ENCODE measurements around the gene HRNR.
A peak's percentile ranks its signal among the peaks of the same experiment; 100 is the strongest.

The HRNR gene

DNA sequence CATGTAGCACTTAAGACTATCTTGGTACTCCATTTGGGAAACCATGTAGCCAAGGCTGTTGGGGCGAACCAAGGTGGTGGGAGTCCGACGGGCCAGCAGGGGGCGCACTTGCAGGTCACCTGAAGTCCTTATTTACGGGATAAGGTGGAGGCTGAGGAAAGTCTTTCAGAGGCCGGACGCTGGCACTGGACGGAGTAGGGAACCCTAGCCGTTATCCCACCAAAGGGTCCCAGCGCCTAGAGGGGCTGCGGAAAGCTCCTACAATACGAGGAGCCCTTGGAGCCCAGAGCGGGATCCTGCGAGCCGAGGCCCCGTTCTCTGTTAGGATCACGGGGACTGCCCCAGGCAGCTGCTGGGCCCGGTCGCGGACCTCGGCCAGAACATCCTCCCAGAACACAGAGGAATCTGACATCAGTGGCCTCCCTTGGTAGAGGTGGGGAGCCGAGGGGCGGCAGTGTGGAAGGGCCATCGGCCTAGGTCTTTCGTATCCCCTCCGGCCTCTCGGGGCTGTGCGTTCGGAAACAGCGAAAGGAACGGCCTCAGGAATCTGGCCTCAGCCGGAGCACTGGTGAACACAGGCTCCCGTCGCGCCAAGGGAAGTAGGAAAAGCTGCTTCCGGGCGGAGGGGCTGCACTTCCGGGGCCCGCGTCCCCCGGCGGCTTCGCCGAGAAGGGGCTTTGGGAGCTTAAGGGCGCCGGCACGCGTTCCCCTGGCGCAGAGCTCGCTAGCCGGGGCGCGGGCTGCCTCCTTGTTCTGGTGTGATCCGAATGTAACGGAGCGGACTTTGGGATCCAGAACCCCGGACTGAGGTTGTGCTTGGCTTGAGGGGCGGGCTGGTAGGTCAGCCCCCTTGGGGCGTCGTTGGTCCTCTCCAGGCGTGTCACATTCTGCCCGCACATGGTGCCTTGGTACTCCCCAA, 35.1 kb downstream of the HRNR start:
- peak; percentile 43 to 44 for DNase-seq

DNA sequence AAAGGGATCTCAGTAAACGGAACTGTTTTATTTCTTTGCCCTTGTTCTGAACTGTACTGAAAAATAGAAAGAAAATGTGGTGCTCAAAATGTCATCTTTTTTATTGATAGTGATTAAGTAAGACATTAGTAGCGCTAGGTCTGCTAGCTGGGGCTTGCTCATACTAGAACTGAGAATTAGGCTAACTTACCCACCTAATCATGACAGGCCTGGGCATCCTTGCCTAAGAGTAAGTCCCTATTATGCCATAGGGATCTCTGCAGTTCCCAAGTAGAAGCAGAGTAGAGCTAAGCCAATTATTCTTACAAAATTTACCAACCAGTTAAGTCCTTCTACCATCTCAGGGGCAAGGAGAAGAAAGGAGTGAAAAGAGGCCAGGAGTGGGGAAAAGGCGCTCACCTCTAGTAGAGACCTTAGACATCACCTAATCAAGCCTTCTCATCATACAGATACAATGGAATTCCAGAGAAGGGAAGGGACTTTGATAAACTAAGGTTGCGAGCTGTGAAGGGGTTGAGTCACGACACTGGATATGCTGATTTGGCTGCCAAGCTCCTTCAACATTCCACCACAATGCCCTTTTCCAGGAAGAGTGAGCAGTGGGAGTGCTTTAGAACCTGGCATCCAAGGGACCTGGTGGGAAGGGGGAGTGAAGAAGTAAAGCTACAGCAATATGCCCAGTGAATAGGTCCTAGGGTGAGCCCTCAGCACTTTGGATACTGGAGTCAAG, 37.3 kb downstream of the HRNR start:
- no peak for DNase-seq

DNA sequence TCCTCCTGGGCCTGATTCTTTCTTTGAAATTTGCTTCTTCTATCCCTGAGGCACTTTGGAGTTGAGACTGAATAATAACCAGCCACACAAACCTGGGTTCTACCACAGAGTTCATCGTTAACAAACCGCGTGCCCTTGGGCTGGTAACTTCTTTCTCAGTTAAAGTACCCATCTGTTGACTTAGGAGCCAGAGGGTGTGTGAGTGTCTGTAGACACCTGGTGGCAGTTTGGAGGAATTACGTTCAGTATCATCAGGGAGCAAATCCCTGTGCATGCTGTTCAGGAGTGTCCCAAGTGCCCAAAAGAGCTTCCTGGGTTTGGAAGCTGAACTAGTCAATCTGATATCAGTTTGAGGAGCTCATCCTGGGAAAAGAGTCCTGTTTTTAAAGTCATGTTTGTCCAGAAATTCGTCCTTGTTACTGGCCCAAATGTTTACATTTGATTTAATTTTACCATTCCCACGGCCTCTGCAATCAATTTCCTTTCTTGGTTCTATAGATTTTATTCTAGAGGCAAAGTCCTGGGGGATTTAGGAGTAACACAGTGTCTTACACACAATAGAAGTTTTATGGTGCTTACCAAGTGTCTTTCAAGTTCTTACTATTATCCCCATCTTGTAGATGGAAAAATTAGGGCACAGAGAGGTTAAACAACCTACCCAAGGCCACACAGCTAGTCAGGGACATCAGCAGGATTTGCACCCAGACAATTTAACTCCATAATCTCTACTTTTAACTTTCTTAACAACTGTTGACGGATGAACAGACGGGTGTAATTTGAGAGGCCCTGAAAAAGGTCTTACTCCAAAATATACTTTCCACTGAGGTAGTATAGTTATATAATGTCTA, 38.2 kb downstream of the HRNR start:
- DNase-seq, result peak; percentile 52 to 65

DNA sequence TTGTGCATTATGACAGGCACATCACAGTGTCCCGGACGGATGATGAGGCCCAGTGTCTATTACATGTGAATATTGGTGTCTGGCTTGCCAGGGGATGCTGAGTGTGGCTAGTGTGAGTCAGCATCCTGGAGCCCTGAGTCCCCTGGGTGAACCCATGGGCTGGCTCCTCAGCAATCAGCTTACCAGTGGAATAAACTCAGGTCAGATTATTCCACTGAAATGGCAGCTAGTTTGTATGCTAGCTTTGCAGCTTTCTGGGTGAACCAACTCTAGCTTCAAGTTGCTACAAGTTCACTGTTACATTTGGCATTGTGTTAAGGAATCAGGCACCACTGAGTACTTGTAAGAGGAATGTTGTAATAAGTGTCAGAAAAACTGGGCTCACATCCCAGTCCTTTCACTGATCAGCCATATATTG, 41.0 kb downstream of the HRNR start:
- no peak for DNase-seq

DNA sequence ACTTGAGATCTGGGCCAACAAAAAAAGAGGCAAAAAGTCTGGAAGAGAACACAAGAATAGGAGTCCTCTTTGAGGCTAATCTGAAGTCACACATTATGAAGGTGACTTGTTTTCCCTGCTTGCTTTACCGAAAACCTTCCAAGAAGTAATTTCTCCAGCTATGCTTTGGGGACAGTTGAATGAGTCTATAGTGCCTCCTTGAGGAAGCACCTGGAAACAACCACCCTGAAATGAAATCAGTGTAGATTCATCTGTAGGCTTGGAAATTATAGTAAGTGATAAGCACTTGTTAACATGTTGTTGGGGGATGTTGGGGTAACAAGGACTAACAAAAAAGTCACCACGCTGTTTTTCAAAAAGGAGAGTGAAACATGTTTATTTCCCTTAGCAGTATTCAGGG, 41.6 kb downstream of the HRNR start:
- peak in 1 of 2 experiments; percentile 21 for DNase-seq

DNA sequence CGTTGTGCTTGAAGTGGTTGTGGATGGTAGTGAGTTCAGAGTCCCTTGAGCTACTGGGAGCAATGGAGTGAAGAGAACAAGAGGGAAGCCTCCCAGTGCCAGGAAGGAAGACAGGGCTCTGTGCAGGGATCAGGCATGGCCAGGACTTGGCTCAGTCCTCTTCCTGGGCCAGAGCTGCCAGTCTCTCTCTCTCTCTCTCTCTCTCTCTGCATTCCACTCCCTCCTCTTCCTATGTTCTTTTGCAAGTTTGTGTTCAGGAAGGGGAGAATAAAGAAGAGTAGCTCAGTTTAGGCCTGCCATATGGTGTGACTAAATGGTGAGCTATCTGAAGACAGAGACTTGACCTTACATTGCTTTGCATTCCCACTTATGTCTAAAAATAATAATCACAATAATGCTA, 44.4 kb downstream of the HRNR start:
- no peak for DNase-seq

DNA sequence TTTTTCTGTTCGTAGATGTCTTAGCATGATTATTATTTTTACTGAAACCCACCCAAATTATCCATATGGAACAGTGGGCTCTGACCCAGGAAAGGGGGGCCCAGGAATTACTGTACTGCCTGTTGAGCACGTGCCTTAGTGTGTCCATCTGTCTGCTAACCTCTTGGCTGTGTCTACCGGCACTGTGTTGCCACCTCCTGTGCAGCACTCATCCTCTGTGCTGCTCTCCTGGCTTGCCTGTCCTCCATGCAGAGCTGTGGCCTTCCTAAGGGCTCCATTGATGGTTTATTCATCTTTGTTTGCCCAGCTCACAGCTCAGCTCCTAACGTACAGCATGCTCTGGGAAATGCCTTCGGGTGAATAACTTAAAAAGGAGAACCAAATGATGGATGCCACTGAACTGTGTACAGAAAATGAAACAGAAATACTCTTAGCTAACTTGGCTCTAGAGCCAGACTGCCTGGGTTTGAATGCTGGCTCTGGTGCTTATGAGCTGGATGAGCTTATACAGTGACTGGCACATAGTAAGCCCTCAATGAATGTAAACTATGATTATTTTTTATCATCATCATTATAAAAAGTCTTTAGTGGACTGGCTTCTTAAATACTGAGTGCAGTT, 53.6 kb downstream of the HRNR start:
- DNase-seq, result no peak

DNA sequence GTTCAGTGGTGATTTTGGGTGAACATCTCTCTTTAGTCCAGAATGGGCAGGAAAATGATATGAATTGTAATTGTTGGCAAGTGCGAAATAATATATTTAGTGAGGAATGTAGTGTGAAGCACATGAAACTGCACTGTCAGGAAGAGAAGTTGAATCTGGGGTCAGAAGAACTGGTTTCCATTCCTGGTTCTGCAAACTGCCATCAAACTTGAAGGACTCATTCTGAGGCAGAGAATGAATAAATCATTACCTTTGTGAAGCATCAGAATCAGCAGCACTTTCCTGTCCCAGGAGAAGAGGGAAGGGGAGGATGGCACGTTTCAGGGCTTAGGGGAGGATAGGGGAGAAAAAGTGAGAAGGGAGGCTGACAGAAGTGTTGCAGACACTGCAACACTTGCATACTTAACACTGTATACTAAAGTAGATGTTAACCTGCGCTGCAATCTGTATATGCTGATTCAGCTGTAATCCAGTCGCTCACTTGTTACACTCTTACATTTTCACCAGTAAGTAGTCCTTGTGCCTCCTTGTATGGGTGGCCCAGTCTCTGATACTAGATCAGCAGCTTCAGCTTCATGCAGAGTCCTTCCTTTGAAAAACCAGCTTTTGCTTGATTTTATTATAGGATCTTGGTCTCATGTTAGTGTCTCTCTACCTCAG, 54.5 kb downstream of the HRNR start:
- DNase-seq, result no peak

DNA sequence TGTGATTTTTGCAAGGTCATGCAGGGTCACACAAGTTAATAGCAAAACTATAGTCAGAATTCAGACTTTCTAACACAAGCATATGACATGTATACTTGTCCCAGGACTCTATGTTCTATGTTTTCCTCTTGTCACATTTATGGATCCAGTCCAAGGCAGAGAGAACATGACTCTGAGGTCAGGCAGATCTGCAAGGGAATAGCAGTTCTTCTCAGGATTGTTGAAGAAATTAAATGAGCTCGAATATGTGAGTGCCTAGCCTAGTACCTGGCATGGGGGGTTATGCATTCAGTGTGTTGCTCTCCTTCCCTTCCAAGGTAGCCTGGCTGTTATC, 55.5 kb downstream of the HRNR start:
- DNase-seq, result no peak

DNA sequence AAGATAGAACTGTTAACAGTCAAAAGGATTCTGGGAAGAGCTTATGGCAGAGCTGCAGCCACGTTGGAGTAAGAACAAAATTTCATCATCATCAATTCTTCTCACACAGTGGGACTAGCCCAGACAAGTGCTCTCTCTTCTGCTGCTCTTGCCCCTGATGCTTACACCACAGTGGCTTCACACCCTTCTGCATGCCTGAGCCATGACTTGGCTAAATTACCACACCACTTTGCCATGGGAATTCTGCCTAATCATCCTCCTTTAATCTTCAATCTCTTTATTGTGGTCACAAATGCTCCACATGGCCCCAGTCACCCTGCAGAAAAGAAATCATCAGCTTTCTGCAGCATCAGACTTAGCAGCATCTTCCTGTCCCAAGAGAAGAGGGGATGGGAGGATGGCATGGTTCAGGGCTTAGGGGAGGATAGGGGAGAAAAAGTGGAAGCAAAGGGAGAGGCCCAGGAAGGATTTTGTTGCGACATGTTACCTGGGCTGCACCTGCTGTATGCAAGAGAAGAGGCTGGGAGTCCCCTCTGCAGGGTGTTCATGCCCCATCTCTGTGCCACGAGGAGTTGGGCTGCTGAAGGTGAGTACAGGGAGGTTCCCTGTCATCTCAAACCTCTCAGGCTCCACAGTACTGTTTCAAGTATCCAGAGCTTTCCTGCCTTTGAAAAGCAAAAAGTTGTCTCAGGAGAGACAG, 56.0 kb downstream of the HRNR start:
- no peak for DNase-seq

DNA sequence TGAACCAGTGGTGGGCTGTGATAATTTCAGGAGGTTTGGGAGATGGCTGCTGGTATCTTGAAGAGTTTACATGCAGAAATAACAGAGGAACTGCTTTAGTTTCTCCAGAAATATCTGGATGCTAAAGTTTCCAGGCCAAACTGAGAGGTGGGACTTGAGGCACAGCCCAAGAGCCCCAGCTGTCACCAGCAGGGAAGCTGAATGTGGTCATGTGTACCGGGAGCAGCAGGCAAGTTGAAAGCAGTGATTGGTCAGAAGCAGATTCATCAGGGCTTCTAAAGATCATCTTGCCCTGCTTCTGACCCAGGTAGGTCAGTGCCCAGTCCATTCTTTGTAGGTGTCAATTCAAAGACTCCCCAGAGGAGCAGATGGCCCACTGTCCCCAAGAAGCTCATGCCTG, 57.0 kb downstream of the HRNR start:
- no peak for DNase-seq

DNA sequence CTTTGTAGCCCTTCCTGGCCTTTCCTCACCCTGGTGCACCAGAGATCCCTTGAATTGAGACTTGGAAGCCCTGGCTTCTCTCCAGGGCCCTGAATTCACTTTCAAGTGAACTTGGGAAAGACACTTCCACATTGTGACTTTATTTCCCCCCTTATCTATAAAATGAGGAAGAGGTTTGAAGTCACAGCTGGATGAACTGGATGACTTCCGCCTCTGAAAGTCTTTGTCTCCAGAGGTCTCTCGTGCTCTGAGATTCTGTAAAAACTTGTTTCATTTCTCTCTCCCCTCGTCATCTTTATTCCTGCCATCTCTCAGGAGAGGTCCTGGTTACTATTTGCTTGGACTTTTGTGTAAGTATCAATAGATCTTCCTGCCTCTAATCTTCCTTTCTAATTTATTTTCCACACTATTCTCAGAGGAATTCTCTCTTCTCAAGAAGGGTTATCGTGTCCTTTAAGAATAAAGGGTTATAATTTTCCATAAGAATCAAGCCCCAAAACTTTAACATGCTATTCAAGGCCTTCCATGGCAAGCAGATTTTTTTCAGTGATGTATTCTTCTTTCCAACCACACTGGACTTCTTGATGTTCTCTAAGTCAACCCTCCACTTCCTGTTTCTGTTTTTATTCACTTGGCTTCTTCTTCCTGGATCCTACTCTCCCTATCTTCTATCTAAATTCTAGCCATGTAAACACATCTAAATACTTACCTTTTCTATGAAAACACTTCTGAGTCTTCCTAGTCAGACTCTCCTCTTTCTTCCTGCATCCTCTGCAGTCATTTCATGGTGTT, 58.5 kb downstream of the HRNR start:
- DNase-seq, result no peak

DNA sequence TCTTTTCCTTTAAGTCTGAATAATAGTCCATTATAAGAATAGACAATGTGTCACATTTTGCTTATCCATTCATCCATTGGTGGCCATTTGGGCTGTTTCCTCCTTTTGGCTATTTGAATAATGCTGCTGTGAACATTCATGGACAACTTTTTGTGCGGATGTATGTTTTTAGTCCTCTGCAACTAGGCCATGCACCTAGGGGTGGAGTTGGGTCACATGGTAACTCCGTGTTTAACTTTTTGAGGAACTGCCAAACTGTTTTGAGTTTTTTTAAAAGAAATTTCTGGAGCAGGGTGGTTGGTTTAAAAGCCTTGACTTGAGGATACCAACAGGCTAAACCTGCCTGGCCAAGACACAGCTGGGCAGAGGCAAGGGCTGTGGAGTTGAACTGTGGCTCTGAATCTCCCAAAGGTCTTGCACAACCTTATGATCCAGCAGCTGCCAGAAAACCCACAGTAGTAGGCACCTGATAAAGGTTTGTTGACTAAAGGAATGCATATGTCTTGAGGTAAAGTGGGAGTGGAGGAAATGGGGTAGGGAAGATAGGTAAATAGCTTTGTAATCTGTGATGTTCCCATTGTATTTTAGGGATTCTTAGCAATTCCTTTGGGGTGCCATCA, 59.4 kb downstream of the HRNR start:
- no peak for DNase-seq

DNA sequence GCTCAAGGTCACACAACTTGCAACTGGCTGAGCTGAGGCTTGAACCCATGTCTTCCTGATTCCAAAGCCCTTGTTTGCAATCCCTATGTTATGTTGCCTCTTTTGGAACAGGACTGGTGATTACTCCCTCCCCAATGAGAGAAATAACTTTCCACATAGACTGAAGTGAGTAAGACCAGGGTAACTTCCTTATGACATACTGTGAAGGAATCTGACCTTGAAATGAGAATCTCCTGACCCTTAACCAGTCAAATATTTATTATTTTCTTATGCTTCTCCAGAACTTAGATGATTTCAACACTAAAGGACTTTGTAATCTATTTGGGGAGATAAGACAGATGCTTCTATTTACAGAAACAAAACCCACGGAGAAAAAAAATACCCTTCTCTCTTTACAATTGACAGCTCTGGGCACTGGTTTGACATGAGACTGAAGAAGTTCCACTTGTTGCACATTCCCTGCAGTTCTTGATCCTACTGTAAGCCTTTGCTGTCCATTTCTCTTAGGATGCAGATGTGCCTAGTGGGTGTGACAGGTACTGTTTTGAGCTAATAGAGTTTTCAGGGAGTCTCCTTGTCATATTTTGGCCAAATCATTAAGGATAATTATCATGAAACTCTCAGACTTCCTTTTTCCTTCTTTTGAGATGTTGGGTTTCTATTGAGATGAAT, 61.1 kb downstream of the HRNR start:
- no peak for DNase-seq
